DOHH2 (cell line): Measurements from ENCODE around the gene LDAH.

Source experiments
- H3F3A ChIP-seq: fragments of 200-600 bp; sonication (generic), shearing (Covaris generic); 2 replicates; pipeline ENCODE4 v1.6.0; 2016; ENCODE audit warnings: antibody characterized with exemption, mild to moderate bottlenecking; ENCODE audit not compliant: control insufficient read depth, insufficient read depth
- H3K27ac ChIP-seq: fragments of 200-600 bp; sonication (generic); 2 replicates; pipeline ENCODE4 v1.5.1; 2014; ENCODE audit warnings: low read depth, mild to moderate bottlenecking, low read length, moderate library complexity
- H3K27me3 ChIP-seq: fragments of 200-600 bp; sonication (generic); 2 replicates; pipeline ENCODE4 v1.6.1; 2014; ENCODE audit warnings: mild to moderate bottlenecking, low read length, mixed read lengths; ENCODE audit not compliant: control insufficient read depth
- H3K36me3 ChIP-seq: fragments of 200-600 bp; sonication (generic); 2 replicates; pipeline ENCODE4 v1.6.1; 2014; ENCODE audit warnings: mild to moderate bottlenecking, low read length, moderate library complexity, mixed read lengths; ENCODE audit not compliant: control insufficient read depth
- H3K4me1 ChIP-seq: fragments of 200-600 bp; sonication (generic); 2 replicates; pipeline ENCODE4 v1.6.1; 2014; ENCODE audit warnings: mild to moderate bottlenecking, low read length, mixed read lengths; ENCODE audit not compliant: control insufficient read depth
- H3K4me2 ChIP-seq: fragments of 200-600 bp; sonication (generic); 2 replicates; pipeline ENCODE4 v1.6.0; 2014; ENCODE audit warnings: mild to moderate bottlenecking, low read length, moderate library complexity
- H3K4me3 ChIP-seq: fragments of 200-600 bp; sonication (generic); 2 replicates; pipeline ENCODE4 v1.5.1; 2014; ENCODE audit warnings: mild to moderate bottlenecking, low read length, mixed read lengths
- H3K79me2 ChIP-seq: fragments of 200-600 bp; sonication (generic); 2 replicates; pipeline ENCODE4 v1.6.1; 2014; ENCODE audit warnings: mild to moderate bottlenecking, low read length, mixed read lengths; ENCODE audit not compliant: control insufficient read depth
- H3K9me2 ChIP-seq: fragments of 200-600 bp; sonication (generic); replicated peaks from 2 replicates; pipeline ENCODE4 v1.6.1; 2014; ENCODE audit warnings: mild to moderate bottlenecking, low read length, mixed read lengths; ENCODE audit not compliant: control insufficient read depth
- H3K9me3 ChIP-seq: fragments of 200-600 bp; sonication (generic); 2 replicates; pipeline ENCODE4 v1.6.1; 2014; ENCODE audit warnings: antibody characterized with exemption, low read length, mixed read lengths; ENCODE audit not compliant: control insufficient read depth, insufficient read depth
- H4K20me1 ChIP-seq: fragments of 200-600 bp; sonication (generic); 2 replicates; pipeline ENCODE4 v1.6.0; 2014; ENCODE audit warnings: low read depth, mild to moderate bottlenecking, antibody characterized with exemption, low read length, moderate library complexity; ENCODE audit not compliant: control insufficient read depth, insufficient read depth
- EZH2phosphoT487 ChIP-seq: fragments of 200-600 bp; sonication (generic); IDR thresholded peaks from 2 replicates; pipeline ENCODE4 v1.6.1; 2017; ENCODE audit warnings: borderline replicate concordance, mild to moderate bottlenecking, antibody characterized with exemption, low read length, moderate library complexity, mixed read lengths
- TF ChIP-seq, protein P1 (sequence below): fragments of 200-600 bp; sonication (generic); IDR thresholded peaks from one replicate; pipeline ENCODE4 v1.5.1; 2014; ENCODE audit warnings: antibody characterized with exemption, mild to moderate bottlenecking, low read depth, low read length; ENCODE audit not compliant: poor library complexity, severe bottlenecking

Gene LDAH

DNA sequence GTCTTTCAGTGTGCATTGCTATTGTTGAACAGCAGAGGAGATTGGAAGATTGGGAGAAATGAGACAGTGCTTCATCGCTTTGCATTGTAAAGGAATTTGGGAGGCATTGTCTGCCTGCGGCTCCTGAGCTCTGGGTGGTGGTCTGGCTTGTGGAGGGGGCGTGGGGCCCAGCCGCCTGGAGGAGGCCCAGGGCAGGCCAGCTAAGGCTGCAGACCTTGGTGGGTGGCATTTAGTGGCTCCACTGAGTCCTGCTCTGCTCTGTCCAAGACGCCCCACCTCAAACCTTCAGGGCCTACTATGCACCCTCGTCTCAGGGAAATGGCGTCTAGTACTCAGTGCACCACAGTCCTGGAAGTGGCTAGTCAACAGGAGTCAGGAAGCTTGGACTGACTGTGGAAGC, 166.3 kb downstream of the LDAH start:
- H3F3A ChIP-seq, result no peaks in the 10 kb centered on the region
- H3K9me3 ChIP-seq, result no peaks in the 10 kb centered on the region
- no peaks in the 10 kb centered on the region for H3K36me3 ChIP-seq
- no peak overlapping the region for H3K4me2 ChIP-seq
- peaks cover 2% of the 10 kb centered on the region for H3K4me1 ChIP-seq
- no peak for TF ChIP-seq EZH2phosphoT487
- TF ChIP-seq, protein P1, sequence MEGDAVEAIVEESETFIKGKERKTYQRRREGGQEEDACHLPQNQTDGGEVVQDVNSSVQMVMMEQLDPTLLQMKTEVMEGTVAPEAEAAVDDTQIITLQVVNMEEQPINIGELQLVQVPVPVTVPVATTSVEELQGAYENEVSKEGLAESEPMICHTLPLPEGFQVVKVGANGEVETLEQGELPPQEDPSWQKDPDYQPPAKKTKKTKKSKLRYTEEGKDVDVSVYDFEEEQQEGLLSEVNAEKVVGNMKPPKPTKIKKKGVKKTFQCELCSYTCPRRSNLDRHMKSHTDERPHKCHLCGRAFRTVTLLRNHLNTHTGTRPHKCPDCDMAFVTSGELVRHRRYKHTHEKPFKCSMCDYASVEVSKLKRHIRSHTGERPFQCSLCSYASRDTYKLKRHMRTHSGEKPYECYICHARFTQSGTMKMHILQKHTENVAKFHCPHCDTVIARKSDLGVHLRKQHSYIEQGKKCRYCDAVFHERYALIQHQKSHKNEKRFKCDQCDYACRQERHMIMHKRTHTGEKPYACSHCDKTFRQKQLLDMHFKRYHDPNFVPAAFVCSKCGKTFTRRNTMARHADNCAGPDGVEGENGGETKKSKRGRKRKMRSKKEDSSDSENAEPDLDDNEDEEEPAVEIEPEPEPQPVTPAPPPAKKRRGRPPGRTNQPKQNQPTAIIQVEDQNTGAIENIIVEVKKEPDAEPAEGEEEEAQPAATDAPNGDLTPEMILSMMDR, result no peak
- H3K9me2 ChIP-seq, result no peaks in the 10 kb centered on the region
- no peak overlapping the region for H3K4me3 ChIP-seq
- no peaks in the 10 kb centered on the region for H4K20me1 ChIP-seq
- H3K27me3 ChIP-seq, result peaks cover 44% of the 10 kb centered on the region
- H3K27ac ChIP-seq, result no peak overlapping the region
- no peaks in the 10 kb centered on the region for H3K79me2 ChIP-seq

DNA sequence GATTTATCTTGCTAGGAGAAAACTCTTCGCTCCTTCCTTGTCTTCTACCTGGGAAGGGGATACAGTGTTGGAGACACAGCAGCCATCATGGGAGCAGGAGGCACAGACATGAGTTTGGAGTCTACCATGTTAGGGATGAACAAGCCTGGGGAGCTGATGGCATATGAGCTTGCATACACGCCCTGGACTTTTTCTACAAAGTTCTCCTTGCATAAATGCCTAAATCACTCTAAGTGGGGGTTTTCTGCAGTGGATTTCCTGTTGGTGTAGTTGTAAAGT, 168.4 kb downstream of the LDAH start:
- Histone ChIP-seq H3K27me3 (peaks cover 29% of the 10 kb centered on the region), H3K27ac (no peak overlapping the region), H3K4me2 (no peak overlapping the region), H3K4me3 (no peak overlapping the region), H3F3A (no peaks in the 10 kb centered on the region), H3K36me3 (no peaks in the 10 kb centered on the region), H3K79me2 (peaks cover 3% of the 10 kb centered on the region; the same call in 1 of the 2 replicates), H3K9me2 (no peaks in the 10 kb centered on the region), H4K20me1 (no peaks in the 10 kb centered on the region), H3K9me3 (no peaks in the 10 kb centered on the region), H3K4me1 (peaks cover 17% of the 10 kb centered on the region)
- TF ChIP-seq EZH2phosphoT487, result no peak
- TF ChIP-seq, protein P1, result no peak

DNA sequence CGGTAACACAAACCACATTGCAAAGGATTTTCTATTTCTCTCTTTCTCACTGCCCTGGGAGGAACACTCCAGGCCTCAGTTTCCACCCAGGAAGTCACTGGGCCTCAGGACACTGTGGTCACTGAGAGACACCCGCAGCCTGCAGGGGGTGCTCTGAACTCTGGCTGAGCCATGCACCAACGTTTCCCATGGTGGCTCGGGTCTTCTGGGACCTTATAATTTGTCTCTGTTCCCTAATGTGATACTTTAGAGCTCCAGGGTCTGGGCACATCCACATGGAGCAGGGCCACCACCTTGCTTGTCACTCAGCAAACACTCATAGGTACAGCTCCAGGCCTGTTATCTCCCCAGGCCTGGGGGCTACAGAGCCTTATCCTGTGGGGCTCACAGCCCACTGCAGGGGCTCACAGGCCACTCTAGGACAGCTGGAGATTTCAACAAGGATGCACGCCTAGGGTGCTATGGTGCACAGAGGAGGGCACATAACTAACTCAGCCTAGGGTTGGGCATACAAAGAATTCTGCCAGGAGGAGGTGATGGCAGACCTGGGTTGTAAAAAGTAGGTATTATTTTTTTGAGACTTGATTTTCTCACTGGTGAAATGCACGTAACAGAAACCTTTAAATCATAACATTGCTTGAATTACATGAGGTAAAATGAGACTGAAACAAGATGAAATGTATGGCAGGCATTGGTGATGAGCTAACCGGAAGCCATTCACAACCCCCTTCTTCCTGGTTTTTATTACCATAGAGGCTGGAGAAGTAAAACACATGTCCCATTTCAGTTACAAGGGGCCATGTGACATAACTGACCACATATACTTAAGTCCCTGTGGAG, 169.0 kb downstream of the LDAH start:
- Histone ChIP-seq H3F3A (no peaks in the 10 kb centered on the region), H3K4me1 (peaks cover 17% of the 10 kb centered on the region), H3K4me2 (no peak overlapping the region), H3K4me3 (no peak overlapping the region), H3K79me2 (peaks cover 3% of the 10 kb centered on the region; the same call in 1 of the 2 replicates), H3K27me3 (peaks cover 24% of the 10 kb centered on the region), H4K20me1 (no peaks in the 10 kb centered on the region), H3K36me3 (no peaks in the 10 kb centered on the region), H3K27ac (no peak overlapping the region), H3K9me2 (no peaks in the 10 kb centered on the region), H3K9me3 (no peaks in the 10 kb centered on the region)
- TF ChIP-seq, protein P1, result peak; percentile 25
- TF ChIP-seq EZH2phosphoT487, result no peak
